Tibial artery (tissue), 4 donors: ENCODE measurements around the gene NAP1L1.

Source experiments
- DNase-seq, 2 donors: peaks; one replicate each; pipeline ENCODE4 v3.0.0-alpha.2; 2019
- H3K27ac ChIP-seq, 2 donors: fragments of 200-600 bp; sonication (generic) in 1 of 2; 1 replicate in 1 of 2; 2 replicates in 1 of 2; pipeline ENCODE4 v1.5.1; 2018 to 2019; ENCODE audit warnings: mild to moderate bottlenecking in 1 of 2
- H3K27me3 ChIP-seq, 2 donors: fragments of 200-600 bp; sonication (generic) in 1 of 2; one replicate each; pipeline versions ENCODE4 v1.5.1 to v1.6.0; 2016 to 2019
- H3K36me3 ChIP-seq, 3 donors: fragments of 200-600 bp; sonication (generic) in 2 of 3; one replicate each; pipeline ENCODE4 v1.5.1; 2016 to 2019; ENCODE audit warnings: mild to moderate bottlenecking in 2 of 3
- H3K4me1 ChIP-seq, 4 donors: fragments of 200-600 bp; sonication (generic) in 2 of 4; 1 replicate in 3 of 4; 2 replicates in 1 of 4; pipeline ENCODE4 v1.5.1; 2016 to 2019
- H3K4me3 ChIP-seq, 2 donors: fragments of 200-600 bp; sonication (generic) in 1 of 2; 1 replicate in 1 of 2; 2 replicates in 1 of 2; pipeline ENCODE4 v1.5.1; 2018 to 2019; ENCODE audit warnings: mild to moderate bottlenecking in 2 of 2
- H3K9me3 ChIP-seq, 3 donors: fragments of 200-600 bp; sonication (generic) in 1 of 3; one replicate each; pipeline ENCODE4 v1.5.1; 2016 to 2019
- intact Hi-C: fragments of 100-400 bp; cut with DNase I; formaldehyde crosslinking; loops from one replicate; pipeline ENCODE4 v1.15.0; 2023; ENCODE audit warnings: low total_unique reads
- TF ChIP-seq, protein P1 (sequence below), 2 experiments: fragments of 200-600 bp in 1 of 2; fragments of 450-650 bp in 1 of 2; IDR thresholded peaks; one replicate each; pipeline ENCODE4 v1.5.1; 2017 to 2019; ENCODE audit warnings: antibody characterized with exemption in 2 of 2, mild to moderate bottlenecking in 1 of 2, moderate library complexity in 1 of 2

The NAP1L1 gene

DNA sequence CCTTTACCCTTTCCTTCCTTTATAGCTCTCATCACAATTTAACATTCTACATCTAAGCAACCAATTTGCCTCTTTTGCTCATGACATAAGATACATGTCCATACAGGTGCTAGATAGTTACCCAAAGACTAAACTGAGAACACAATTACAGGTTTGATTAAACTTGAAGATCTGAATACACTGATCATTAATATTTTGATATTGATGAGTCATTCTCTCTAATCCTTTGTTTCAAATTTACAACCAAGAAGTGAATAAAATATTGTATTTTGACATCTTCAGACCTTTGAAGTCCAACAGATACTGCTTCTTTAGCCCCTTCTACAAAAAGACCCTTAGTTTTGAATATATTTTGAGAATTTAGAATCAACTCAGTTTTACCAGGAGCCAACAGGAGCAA is 2.6 kb downstream of the NAP1L1 start:
- TF ChIP-seq, protein P1, sequence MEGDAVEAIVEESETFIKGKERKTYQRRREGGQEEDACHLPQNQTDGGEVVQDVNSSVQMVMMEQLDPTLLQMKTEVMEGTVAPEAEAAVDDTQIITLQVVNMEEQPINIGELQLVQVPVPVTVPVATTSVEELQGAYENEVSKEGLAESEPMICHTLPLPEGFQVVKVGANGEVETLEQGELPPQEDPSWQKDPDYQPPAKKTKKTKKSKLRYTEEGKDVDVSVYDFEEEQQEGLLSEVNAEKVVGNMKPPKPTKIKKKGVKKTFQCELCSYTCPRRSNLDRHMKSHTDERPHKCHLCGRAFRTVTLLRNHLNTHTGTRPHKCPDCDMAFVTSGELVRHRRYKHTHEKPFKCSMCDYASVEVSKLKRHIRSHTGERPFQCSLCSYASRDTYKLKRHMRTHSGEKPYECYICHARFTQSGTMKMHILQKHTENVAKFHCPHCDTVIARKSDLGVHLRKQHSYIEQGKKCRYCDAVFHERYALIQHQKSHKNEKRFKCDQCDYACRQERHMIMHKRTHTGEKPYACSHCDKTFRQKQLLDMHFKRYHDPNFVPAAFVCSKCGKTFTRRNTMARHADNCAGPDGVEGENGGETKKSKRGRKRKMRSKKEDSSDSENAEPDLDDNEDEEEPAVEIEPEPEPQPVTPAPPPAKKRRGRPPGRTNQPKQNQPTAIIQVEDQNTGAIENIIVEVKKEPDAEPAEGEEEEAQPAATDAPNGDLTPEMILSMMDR (IDR thresholded peaks at IDR 0.05): no peak
- H3K9me3 ChIP-seq: peaks cover 0 to 10% (median 5%) of the 10 kb centered on the region in 3 donors
- no peaks in the 10 kb centered on the region for H3K27me3 ChIP-seq
- peaks cover 0 to 26% (median 12%) of the 10 kb centered on the region in 4 donors for H3K4me1 ChIP-seq
- peaks cover 0 to 6% (median 0%) of the 10 kb centered on the region in 3 donors for H3K36me3 ChIP-seq
- no peak overlapping the region for H3K4me3 ChIP-seq
- DNase-seq: no peak
- H3K27ac ChIP-seq: no peak overlapping the region
- intact Hi-C loops: loop anchor here (10.0 kb wide), 1 partner anchor 263 kb away; the partner anchor contains the start of gene BBS10

DNA sequence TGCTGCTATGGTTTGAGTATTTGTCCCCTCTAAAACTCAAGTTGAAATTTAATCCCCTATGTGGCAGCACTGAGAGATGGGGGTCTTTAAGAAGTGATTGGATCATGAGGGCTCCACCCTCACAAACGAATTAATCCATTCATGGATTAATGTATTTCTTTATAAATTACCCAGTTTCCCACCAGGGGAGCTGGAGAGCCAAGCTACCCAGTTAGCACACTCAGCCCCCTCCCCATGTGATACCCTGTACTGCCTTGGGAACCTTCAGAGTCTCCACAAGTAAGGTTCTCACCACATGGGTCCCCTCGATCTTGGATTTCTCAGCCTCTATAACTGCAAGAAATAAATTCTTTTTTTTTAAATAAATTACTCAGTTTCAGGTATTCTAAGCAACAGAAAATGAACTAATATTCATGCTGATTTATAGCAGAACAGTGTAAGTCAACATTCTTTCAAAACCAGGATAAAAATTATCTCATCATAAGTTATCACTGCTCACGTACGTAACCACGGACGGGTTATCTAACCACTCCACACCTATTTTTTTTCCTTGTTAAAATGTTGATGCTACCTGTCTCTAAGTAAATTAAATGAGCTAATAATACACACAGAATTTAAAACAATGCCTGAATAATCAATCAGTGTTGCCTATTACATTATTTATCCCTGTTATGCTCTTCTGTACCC is 3.6 kb downstream of the NAP1L1 start:
- Histone ChIP-seq H3K36me3 (peaks cover 0 to 6% (median 0%) of the 10 kb centered on the region in 3 donors), H3K4me3 (no peak overlapping the region), H3K27me3 (no peaks in the 10 kb centered on the region), H3K27ac (no peak overlapping the region), H3K9me3 (peaks cover 0 to 10% (median 5%) of the 10 kb centered on the region in 3 donors), H3K4me1 (peaks cover 0 to 29% (median 12%) of the 10 kb centered on the region in 4 donors)
- intact Hi-C loops: loop anchor here (10.0 kb wide), 1 partner anchor 264 kb away; the partner anchor contains the start of gene BBS10
- no peak for DNase-seq
- TF ChIP-seq, protein P1 (IDR thresholded peaks at IDR 0.05): no peak

DNA sequence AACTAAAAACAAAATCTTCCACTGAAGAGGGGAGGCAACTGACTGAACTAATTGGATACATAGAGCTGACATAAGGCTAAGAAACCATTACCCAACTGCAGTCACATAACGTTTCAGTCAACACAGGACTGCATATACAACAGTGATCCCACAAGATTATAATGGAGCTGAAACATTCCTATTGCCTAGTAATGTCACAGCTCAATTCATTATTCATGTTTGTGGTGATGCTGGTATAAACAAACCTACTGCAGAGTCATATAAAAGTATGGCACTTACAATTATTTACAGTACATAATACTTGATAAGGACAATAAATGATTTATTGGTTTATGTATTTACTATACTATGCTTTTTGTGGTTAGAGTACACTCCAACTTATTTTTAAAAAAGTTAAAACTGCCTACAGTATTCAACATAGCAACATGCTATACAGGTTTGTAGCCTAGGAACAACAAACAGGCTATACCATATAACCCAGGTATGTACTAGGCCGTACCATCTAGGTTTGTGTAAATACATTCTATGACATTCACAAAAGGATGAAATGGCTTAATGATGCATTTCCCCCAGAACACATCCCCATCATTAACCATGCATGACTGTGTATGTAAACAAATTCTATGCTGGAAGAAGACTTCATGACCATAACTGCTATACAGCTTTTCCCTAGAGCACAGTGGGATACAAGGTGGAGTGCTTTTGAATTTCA is 4.3 kb downstream of the NAP1L1 start:
- intact Hi-C loops: loop anchor here (10.0 kb wide), 1 partner anchor 265 kb away; the partner anchor contains the start of gene BBS10

DNA sequence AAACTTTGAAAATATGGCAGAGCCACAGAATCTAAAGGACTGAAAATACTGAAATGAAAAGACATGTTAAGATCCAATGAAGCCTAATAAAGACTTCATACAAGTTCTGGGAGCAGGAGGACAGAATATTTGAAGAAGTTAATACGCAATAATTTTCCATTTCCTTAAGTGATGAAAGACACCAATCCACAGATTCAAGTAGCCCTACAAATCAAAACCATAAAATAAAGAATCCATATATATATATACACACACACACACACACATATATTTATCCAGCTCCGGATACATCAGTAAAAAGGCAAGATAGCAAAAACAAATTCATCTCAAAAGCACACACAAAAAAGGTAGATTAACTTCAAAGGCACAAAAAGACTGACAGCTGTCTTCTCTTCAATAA is 5.7 kb downstream of the NAP1L1 start:
- Histone ChIP-seq H3K36me3 (peaks cover 0 to 6% (median 0%) of the 10 kb centered on the region in 3 donors), H3K27me3 (no peaks in the 10 kb centered on the region), H3K27ac (no peak overlapping the region), H3K4me3 (no peak overlapping the region), H3K9me3 (peaks cover 0 to 10% (median 5%) of the 10 kb centered on the region in 3 donors), H3K4me1 (peaks cover 0 to 36% (median 16%) of the 10 kb centered on the region in 4 donors)
- intact Hi-C loops: no loop called here
- TF ChIP-seq, protein P1 (IDR thresholded peaks at IDR 0.05): no peak
- DNase-seq: no peak

More for the DNA sequence above, 4.3 kb downstream of the NAP1L1 start:
- no peak for DNase-seq
- Histone ChIP-seq H3K4me1 (peaks cover 0 to 25% (median 15%) of the 10 kb centered on the region in 4 donors), H3K9me3 (peaks cover 0 to 10% (median 5%) of the 10 kb centered on the region in 3 donors), H3K36me3 (peaks cover 0 to 6% (median 0%) of the 10 kb centered on the region in 3 donors), H3K27me3 (no peaks in the 10 kb centered on the region), H3K27ac (no peak overlapping the region), H3K4me3 (no peak overlapping the region)
- TF ChIP-seq, protein P1 (IDR thresholded peaks at IDR 0.05): no peak

DNA sequence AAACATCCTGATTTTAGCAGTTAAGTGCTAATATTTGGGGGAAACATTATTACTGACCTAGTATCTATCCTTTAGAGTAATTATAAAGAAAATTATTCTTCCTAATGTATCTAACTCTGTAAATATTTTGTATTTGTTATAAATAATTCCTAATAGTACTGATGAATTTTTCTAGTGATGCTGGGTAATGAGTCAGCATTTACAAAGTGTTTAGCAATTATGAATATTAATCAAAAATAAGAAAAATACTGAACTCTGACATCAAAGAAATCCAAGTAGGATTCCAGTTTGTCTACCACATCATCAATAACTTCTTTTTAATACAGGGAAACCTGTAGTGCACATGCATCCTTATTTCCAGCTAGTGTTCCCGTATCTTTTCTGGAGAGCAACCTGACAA is 9.0 kb downstream of the NAP1L1 start:
- no peaks in the 10 kb centered on the region for H3K27me3 ChIP-seq
- peaks cover 0 to 21% (median 7%) of the 10 kb centered on the region in 4 donors for H3K4me1 ChIP-seq
- intact Hi-C loops: no loop called here
- peaks cover 0 to 9% (median 6%) of the 10 kb centered on the region in 3 donors for H3K36me3 ChIP-seq
- peaks cover 0 to 10% (median 5%) of the 10 kb centered on the region in 3 donors for H3K9me3 ChIP-seq
- H3K4me3 ChIP-seq: no peak overlapping the region
- no peak for DNase-seq
- TF ChIP-seq, protein P1 (IDR thresholded peaks at IDR 0.05): no peak
- no peak overlapping the region for H3K27ac ChIP-seq
